SK-N-SH treated with all-trans-retinoic acid at 6 μM for 48 hours (cell line): ENCODE measurements around the gene EMD.

Source experiments
- GLIS3 ChIP-seq: fragments of 250-450 bp; sonication (Bioruptor Pico); IDR thresholded peaks from 2 replicates; pipeline ENCODE4 v1.5.0; 2020; ENCODE audit warnings: mild to moderate bottlenecking, moderate library complexity
- ISL1 ChIP-seq: fragments of 250-450 bp; sonication (Bioruptor Pico); IDR thresholded peaks from 2 replicates; pipeline ENCODE4 v2.1.2; 2022; ENCODE audit warnings: mild to moderate bottlenecking, moderate library complexity
- OSR1 ChIP-seq: fragments of 250-450 bp; sonication (Bioruptor Pico); IDR thresholded peaks from 2 replicates; pipeline ENCODE4 v1.8.0; 2022; ENCODE audit warnings: moderate library complexity, mild to moderate bottlenecking, inconsistent platforms
- TCF4 ChIP-seq: fragments of 250-450 bp; sonication (Bioruptor Pico); IDR thresholded peaks from 2 replicates; pipeline ENCODE4 v1.8.0; 2021; ENCODE audit warnings: mild to moderate bottlenecking, moderate library complexity, borderline replicate concordance
- TOX ChIP-seq: fragments of 250-450 bp; sonication (Bioruptor Pico); IDR thresholded peaks from 2 replicates; pipeline ENCODE4 v1.8.0; 2021; ENCODE audit warnings: mild to moderate bottlenecking, moderate library complexity, borderline replicate concordance
- ZNF70 ChIP-seq: fragments of 450-650 bp; formaldehyde crosslinking; IDR thresholded peaks from 2 replicates; pipeline ENCODE4 v1.5.0; 2020; ENCODE audit warnings: mild to moderate bottlenecking, moderate library complexity
- TF ChIP-seq, protein P1 (sequence below): fragments of 250-450 bp; sonication (Bioruptor Pico); IDR thresholded peaks from 2 replicates; pipeline ENCODE4 v1.5.1; 2020; ENCODE audit warnings: low read depth, mild to moderate bottlenecking, moderate library complexity

DNA sequence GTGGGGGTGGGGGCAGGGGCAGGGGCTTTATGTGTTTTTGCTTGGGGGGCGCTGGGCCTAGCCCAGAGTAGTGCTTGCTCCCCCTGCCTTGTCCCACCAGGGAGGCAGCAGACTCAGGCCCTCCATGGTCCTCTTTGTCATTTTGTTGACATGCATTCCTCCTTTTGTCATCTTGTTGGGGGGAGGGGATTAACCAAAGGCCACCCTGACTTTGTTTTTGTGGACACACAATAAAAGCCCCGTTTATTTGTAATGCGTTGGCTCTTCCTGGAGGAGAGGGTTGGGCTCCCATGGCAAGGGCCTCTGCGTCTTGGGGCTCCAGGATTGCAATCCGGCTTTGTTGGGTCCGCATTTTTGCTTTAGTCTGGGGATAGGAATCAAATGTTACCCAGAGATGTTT lies 2.2 kb downstream of the EMD start:
- TF ChIP-seq GLIS3 (no peak), ISL1 (CRISPR knock-in tag) (no peak), TOX (no peak), ZNF70 (CRISPR knock-in tag) (no peak), TCF4 (no peak), OSR1 (no peak)
- TF ChIP-seq, protein P1, sequence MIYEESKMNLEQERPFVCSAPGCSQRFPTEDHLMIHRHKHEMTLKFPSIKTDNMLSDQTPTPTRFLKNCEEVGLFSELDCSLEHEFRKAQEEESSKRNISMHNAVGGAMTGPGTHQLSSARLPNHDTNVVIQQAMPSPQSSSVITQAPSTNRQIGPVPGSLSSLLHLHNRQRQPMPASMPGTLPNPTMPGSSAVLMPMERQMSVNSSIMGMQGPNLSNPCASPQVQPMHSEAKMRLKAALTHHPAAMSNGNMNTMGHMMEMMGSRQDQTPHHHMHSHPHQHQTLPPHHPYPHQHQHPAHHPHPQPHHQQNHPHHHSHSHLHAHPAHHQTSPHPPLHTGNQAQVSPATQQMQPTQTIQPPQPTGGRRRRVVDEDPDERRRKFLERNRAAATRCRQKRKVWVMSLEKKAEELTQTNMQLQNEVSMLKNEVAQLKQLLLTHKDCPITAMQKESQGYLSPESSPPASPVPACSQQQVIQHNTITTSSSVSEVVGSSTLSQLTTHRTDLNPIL, result no peak
